ENCODE results near the gene NKPD1.

Gene NKPD1

DNA sequence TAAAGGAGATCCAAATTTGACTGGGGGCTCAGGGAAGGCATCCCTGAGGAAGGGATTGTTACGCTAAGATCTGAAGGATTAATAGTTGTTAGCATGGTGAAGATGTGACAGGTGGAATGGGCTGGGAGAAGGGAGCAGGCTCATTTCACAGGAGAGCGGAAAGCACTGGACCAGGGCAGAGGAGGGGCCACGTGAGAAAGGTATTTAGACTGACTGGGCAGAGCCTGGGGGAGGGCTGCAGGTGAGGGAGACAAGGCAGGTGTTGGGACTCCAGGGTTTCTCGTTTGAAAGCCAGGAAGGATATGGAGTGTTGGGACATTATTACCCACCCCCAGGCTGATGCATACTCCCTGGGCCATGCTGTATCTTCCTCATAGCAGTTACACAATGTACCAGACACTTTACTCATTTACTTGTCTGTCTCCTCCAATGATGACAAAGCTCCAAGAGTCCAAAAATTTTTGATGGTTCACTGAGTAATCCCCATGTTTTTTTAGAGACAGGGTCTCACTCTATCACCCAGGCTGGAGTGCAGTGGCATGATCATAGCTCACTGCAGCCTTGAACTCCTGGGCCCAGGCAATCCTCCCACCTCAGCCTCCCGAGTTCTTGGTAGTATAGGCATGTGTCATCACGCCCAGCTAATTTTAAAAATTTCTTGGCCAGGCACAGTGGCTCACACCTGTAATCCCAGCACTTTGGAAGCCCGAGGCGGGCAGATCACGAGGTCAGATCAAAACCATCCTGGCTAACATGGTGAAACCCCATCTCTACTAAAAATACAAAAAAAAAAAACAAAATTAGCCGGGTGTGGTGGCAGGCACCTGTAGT, 14.9 kb upstream of the NKPD1 start:
- no peak for DNase-seq (ENCODE audit: low read depth, low spot score)

DNA sequence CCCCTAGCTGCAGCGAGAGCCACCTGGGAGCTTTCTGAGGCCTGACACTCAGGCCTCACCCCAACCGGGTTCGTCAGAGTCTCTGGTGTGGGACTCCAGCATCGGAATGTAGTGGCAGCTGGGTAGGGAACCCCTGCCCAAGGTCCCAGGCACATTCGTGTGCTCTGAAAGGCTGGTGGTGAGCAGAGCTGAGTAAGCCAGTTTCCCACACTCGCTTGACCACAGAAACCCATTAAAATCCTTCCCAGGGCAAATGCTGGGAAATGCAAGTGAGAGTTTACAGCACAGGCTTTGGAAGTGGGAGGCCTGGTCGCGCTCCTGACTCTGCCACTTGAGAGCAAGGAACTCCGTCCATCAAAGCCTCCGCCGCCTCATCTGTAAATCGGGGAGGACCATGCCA, 13.0 kb upstream of the NKPD1 start:
- no peak for DNase-seq (ENCODE audit: low read depth, low spot score)

DNA sequence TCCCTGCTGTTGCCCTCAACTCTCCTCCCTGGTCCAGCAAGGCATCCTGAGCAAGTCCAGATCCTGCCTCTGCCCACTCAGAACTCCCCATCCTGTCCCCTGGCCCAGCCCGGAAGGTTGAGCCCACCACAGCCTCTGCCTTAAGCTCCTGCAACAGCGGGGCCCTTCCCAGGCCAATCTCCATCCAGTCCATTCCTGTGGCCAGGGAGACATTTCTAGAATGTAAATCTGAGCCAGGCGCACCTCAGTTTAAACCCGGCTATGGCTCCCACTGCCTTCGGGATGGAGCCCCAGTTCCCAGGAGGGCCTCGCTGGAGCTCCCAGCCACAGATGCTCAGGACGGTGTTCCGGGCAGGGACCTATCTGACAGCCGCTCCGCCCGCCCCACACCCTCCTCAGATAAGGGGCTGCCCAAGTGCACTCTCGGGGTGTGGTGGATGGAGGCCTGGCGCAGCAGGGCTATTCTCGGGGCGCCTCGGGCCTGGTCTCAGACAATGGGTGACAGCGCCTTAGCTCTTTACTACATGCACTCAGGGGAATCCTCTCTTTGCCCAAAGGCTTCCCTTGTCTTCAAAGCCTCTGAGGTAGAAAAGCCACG, 11.9 kb upstream of the NKPD1 start:
- DNase-seq (ENCODE audit: low read depth, low spot score) = no peak

DNA sequence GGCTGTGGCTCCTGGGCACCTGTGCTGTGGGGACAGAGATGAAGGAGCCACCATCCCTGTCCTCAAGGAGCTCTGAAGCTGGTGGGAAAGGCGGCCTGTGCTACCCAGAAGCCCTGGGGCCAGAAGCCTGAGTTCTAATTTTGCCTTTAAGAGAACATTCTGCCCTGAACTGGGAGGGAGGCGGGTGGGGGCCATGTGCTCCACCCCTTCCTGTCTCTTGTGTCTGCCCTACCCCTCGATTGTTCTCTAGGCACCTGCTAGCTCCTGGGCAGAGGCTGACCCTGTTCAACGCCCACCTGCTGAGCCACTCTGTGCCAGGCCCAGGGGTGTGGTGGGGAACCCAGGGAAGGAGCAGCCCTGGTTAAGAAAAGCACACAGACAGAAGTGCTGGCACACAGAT, 11.4 kb upstream of the NKPD1 start:
- no peak for DNase-seq (ENCODE audit: low read depth, low spot score)

DNA sequence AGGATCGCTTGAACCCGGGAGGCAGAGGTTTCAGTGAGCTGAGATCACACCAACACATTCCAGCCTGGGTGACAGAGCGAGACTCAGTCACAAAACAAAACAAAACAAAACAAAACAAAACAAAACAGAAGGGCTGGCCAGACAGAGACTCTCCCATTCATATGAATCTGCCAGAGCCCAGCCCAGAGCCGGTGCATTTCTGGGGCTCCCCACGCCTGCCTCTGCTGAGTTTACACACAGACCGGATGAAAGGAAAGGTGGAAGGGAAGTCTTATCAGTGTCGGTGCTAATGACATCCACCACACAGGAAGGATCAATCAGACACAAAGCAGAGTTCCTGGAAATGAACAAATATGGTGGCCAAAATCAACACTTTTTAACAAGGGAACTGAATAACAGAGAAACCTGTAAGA, 10.4 kb upstream of the NKPD1 start:
- no peak for DNase-seq (ENCODE audit: low read depth, low spot score)

DNA sequence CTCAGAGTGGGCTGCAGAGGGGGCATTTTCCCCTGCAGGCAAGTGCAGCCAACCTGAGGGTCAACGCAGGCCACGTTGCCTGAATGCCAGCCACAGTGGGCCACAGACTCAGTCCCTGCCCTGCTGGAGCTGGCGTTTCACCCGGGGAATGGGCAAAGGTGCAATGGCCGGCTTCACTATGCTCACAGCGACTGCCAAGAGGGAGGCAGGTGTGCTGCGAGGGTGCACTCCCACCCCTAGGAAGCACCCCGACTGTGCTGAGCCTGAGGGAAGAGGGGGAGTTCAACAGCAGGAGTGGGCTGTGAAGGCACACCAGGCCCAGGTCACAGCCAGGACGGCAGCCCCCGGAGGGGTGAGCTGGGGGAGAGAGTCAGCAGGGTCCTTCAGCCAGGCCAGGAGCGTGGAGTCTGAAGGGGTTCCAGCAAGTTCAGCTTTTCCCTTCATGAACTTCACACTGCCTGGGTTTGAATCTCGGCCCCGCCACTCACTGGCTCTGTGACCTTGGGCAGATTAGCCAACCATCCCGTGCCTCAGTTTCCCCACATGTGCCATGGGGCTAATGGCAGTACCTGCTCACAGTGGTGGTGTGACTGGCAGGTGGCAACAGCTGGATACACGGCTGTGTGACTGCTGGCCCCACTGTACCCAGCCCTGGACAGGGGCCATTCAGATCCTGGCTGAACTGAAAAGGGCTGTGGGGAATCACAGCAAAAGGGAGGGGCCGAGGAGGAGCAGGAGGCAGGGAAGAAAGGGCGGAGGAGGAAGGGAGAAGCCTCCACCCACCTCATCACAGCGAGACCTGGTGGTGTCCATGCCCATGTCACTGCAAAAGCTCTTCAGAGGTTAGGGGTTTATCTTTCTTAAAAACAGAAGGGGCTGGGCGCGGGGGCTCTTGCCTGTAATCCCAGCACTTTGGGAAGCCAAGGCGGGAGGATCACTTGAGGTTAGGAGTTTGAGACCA, 9.6 kb upstream of the NKPD1 start:
- no peak for DNase-seq (ENCODE audit: low read depth, low spot score)

DNA sequence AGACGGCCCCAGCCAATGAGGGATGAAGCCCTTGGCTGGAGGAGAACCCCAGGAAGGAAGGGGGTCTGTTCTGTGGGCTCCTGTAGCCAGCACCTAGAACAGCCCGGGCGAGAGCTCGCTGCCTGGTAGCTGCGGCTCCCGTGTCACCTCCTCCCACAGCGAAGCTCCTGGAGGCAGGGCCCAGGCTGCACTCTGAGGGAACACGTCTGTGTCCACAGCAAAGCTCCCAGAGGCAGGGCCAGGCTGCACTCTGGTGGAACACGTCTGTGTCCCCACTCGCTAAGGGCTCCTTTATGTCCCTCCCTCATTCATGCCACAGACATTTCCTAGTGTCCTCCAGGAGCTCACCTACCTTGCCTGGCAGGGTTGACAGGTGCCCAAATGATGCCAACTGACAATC, 8.8 kb upstream of the NKPD1 start:
- no peak for DNase-seq (ENCODE audit: low read depth, low spot score)

DNA sequence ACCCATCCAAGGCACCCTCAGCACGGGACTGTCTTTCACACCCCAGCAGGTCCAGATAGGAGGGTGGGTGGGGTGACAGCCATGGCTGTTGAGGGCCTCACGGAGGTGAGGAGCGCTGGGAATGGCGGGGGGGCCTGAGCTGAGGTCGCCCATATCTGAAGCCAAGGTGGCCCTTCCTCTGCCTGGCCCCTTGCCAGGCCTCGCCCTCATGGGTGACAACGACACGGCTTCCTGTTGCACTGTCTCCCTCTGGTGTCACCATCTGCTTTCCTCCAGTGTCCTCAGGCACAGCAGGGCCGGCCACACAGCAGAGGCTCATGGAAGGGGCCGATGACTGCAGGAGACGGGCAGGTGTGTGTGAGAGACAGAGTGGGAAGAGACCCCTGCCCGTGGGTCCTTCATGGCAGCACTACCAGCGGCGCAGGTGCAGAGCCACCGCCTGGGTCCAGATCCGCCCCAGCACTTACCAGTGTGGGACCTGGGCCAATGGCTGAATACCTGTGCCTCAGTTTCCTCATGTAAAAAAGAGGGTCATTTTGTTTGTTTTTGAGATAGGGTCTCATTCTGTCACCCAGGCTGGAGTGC, 8.1 kb upstream of the NKPD1 start:
- no peak for DNase-seq (ENCODE audit: low read depth, low spot score)

- peak; percentile 74 for DNase-seq (ENCODE audit: low read depth, low spot score)
Measured at GRCh38 chr19:45166723-45167252, 6.0 kb upstream of the NKPD1 start.

- DNase-seq (ENCODE audit: low read depth, low spot score) = peak; percentile 93
Measured at GRCh38 chr19:45164577-45165335, 4.0 kb upstream of the NKPD1 start.

DNA sequence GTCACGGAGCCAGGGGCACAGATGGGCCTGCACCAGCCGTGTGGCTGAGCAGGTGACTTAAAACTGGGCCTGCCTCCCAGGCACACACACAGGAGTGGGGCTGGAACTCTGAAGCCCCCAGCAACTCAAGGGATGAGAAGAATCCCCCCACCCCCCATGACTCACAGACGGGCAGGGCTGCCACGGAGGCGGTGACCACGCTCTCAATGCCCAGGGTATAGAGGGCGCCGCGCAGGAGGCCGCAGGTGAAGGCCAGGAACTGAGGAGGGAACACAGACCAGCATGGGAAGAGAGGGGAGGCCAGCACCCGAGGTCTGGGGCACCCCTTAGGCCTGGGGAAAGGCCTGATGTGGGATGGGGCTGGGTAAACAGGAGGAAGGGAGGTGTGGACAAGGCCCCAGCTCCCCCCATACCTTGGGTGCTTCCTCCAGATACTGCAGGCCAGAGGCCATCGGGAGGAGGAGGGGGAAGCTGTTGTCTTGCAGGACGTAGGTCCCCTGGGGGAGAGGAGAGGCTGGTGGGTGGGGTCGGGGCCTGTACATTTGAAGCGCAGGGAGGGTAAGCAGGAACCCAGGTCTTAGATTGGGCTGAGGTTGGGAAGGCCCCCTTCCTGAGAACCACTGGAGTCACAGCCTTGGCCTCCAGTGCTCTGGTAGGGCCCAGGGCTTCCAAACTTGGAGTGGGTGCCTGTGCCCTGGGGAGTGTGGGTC, 3.1 kb upstream of the NKPD1 start:
- no peak for DNase-seq (ENCODE audit: low read depth, low spot score)

GRCh38 chr19:45163156-45163555, 2.4 kb upstream of the NKPD1 start:
- no peak for DNase-seq (ENCODE audit: low read depth, low spot score)

DNA sequence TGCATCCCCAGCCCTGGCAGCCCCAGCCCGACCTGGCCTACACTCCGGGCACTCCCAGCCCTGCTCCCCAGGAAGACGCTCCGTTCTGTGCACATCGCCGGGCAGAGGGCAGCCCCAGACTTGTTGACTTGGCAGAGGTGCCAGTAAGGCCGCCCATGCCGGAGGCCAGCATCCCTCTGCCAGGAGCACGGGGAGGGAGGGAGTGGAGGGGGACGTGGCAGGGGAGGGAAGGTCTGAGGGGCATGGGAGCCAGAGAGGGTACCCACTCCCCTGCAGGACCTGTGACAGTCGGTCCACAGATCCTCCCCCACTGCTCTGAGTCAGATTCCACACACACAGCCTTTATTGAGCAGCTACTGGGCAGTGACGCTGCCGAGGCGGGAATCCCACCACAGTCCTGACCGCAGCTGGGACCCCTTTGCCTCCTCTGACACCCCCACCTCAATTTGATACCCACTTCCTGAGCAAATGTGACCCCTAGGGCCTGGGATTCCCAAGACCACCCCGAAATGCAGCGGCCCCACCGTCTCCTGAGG, 1.9 kb upstream of the NKPD1 start:
- no peak for DNase-seq (ENCODE audit: low read depth, low spot score)

- peak; percentile 77 for DNase-seq (ENCODE audit: low read depth, low spot score)
Measured at GRCh38 chr19:45161738-45162607, 1.2 kb upstream of the NKPD1 start.

DNA sequence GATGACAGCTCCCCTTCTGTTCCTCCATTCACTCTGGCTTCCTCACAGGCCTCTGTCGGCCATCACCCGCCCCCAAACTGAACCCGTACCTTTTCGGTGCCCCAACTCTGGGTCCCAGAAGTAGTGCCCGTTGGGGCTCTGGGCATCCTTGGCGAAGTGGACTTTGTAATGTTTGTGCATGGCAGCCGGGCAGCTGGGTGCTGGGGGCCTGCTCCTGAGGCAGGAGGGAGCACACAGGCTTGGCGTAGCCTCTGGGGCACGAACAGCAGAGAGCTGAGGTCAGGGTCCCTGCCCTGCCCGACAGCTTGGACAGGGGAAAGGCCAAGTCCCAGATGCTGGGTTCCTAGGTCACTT, 834 bp downstream of the NKPD1 start:
- DNase-seq (ENCODE audit: low read depth, low spot score) = no peak

DNA sequence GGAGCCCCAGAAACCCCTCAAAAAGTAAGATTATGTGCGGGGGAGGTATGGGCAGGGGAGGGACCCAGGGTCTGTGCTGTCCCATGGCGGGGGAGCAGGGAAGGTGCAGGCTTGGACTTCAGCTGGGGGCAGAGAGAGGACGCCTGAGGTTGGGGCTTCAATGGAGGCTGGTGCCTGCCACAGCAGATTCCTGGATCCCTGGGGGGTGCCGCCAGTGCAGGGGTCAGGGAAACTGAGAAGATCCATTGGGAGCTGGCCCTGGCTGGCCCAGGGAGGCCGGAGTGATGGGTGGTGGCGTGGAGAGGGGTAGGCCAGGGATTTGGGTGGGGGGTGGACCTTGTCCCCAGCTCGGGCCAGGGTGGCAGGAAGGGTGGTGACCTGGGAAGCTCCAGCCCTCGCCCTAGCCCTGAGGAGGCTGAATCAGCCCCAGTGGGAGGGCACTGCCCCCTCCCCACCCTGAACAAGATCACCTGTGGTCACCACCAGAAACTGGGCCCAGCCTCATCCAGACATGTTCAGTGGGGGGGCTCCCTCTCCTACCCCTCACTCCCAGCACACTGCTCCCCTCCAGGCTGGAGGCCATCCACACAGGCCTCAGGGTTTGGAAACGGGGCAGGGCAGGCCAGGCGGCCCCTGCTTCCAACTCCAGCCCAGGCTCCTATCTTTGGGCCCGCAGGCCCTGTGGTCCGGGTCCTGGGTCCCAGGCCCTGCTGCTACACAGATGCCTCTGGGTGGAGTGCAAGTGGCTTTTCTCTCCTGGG, 1.4 kb downstream of the NKPD1 start:
- no peak for DNase-seq (ENCODE audit: low read depth, low spot score)

GRCh38 chr19:45158503-45159209, 2.1 kb downstream of the NKPD1 start:
- DNase-seq (ENCODE audit: low read depth, low spot score) = no peak

DNA sequence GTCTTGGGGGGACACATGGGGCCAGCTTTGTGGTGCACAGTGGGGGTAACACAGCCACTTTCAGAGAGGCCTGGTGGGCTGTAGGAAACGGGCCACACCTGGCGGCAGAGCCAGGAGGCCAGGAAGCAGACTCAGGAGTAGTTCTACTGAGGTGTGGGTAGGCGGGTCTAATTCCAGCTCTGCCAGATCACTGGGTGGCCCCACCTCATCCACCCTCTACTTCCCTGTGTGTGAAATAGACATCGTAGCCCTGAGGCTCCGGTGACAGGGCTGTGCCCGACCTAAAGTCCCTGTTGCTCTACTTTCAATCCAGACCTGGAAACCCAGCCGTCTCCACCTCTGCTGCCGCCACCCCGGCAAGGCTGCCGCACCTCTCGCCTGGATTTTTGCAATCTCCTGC, 4.0 kb downstream of the NKPD1 start:
- no peak for DNase-seq (ENCODE audit: low read depth, low spot score)

Data from ELF-1 (cell line).